NCI-H510A treated with DMSO at 0.1 percent for 48 hours (cell line): ENCODE measurements around the gene PDX1.
A peak's percentile ranks its signal among the peaks of the same experiment; 100 is the strongest.

ENCODE experiments used
- DNase-seq: peaks from one replicate; lab custom pipeline; 2025; lab: John Stamatoyannopoulos, UW

Gene PDX1

GRCh38 chr13:27919934-27920676, at the start of gene PDX1:
Gene PDX1 (plus strand): TSS chr13:27920000. CDS start chr13:27920139, 139 bp downstream.
- DNase-seq: peak; percentile 25

GRCh38 chr13:27878274-27878673, 41.5 kb upstream of the PDX1 start:
- DNase-seq: no peak

GRCh38 chr13:27889471-27889870, 30.3 kb upstream of the PDX1 start:
- no peak for DNase-seq

GRCh38 chr13:27896726-27897125, 23.1 kb upstream of the PDX1 start:
- no peak for DNase-seq

GRCh38 chr13:27904719-27905118, 15.1 kb upstream of the PDX1 start:
- DNase-seq: no peak

GRCh38 chr13:27905650-27906049, 14.2 kb upstream of the PDX1 start:
- no peak for DNase-seq

GRCh38 chr13:27907121-27907787, 12.5 kb upstream of the PDX1 start:
- no peak for DNase-seq

- DNase-seq: no peak
Measured at GRCh38 chr13:27909378-27909777, 10.4 kb upstream of the PDX1 start.

- no peak for DNase-seq
Measured at GRCh38 chr13:27911521-27911920, 8.3 kb upstream of the PDX1 start.

GRCh38 chr13:27913160-27913559, 6.6 kb upstream of the PDX1 start:
- no peak for DNase-seq

GRCh38 chr13:27915301-27916207, 4.2 kb upstream of the PDX1 start:
- no peak for DNase-seq

- DNase-seq: peak; percentile 19
Measured at GRCh38 chr13:27917121-27917947, 2.5 kb upstream of the PDX1 start.

- DNase-seq: no peak
Measured at GRCh38 chr13:27918041-27918917, 1.5 kb upstream of the PDX1 start.

- DNase-seq: no peak
Measured at GRCh38 chr13:27918918-27919658, 712 bp upstream of the PDX1 start.

GRCh38 chr13:27919659-27919933, 204 bp upstream of the PDX1 start:
- DNase-seq: no peak

- peak; percentile 49 for DNase-seq
Measured at GRCh38 chr13:27920677-27921420, 1.0 kb downstream of the PDX1 start.

GRCh38 chr13:27921421-27921960, 1.7 kb downstream of the PDX1 start:
- peak; percentile 37 for DNase-seq

GRCh38 chr13:27921961-27922882, 2.4 kb downstream of the PDX1 start:
- no peak for DNase-seq
